ENCODE measurements around the gene ADGRG7.
"Not testable (repeated sequence)": the region's sequence is repeated elsewhere in the genome, so short reads cannot be mapped to it uniquely, and the experiment has no call there.

ADGRG7 gene

GRCh38 chr3:100647171-100647570 lies 37.8 kb downstream of the ADGRG7 start:
- no peak for TF ChIP-seq CTCF (IDR thresholded peaks at IDR 0.05; ENCODE audit: low read depth, low read length)
- H3K4me3 ChIP-seq (ENCODE audit: low read depth, low read length), result no peak overlapping the region

GRCh38 chr3:100647657-100648056 lies 38.3 kb downstream of the ADGRG7 start:
- no peak overlapping the region for H3K4me3 ChIP-seq (ENCODE audit: low read depth, low read length)
- no peak for TF ChIP-seq CTCF (IDR thresholded peaks at IDR 0.05; ENCODE audit: low read depth, low read length)

- no peak for TF ChIP-seq CTCF (IDR thresholded peaks at IDR 0.05; ENCODE audit: low read depth, low read length)
- no peak overlapping the region for H3K4me3 ChIP-seq (ENCODE audit: low read depth, low read length)
Observed at GRCh38 chr3:100650651-100651619, 41.5 kb downstream of the ADGRG7 start.

GRCh38 chr3:100653604-100654294 lies 44.3 kb downstream of the ADGRG7 start:
- no peak overlapping the region for H3K4me3 ChIP-seq (ENCODE audit: low read depth, low read length)
- no peak for TF ChIP-seq CTCF (IDR thresholded peaks at IDR 0.05; ENCODE audit: low read depth, low read length)

GRCh38 chr3:100656945-100657344 lies 47.5 kb downstream of the ADGRG7 start:
- no peak for TF ChIP-seq CTCF (IDR thresholded peaks at IDR 0.05; ENCODE audit: low read depth, low read length)
- H3K4me3 ChIP-seq (ENCODE audit: low read depth, low read length), result no peak overlapping the region

GRCh38 chr3:100661294-100661693 lies 51.9 kb downstream of the ADGRG7 start:
- H3K4me3 ChIP-seq (ENCODE audit: low read depth, low read length), result not testable (repeated sequence)

- no peak for TF ChIP-seq CTCF (IDR thresholded peaks at IDR 0.05; ENCODE audit: low read depth, low read length)
- H3K4me3 ChIP-seq (ENCODE audit: low read depth, low read length), result no peak overlapping the region
Observed at GRCh38 chr3:100662113-100662823, 52.9 kb downstream of the ADGRG7 start.

Measured in WI38 (cell line).